Activated naive CD4-positive, alpha-beta T cell treated with anti-CD3 and anti-CD28 coated beads for 36 hours (primary cell): ENCODE data around the gene ARHGEF10L. TPM values are rescaled to one million over a fixed set of nuclear protein-coding genes. Genes with fewer than 3 reads are reported as not detected.

Source experiments
- CTCF ChIA-PET: fragments of 350-600 bp; sonication (Branson Sonifier 250); formaldehyde crosslinking; loops from one replicate; lab custom pipeline; 2021; ENCODE audit warnings: antibody characterized with exemption; lab: Charles Lee
- DNase-seq: peaks from one replicate; pipeline ENCODE4 v3.0.0-alpha.2; 2020
- H3K27ac Mint-ChIP-seq: one replicate; pipeline ENCODE4 v1.8.0; 2021; ENCODE audit warnings: mild to moderate bottlenecking, mixed read lengths
- H3K27me3 Mint-ChIP-seq: one replicate; pipeline ENCODE4 v1.8.0; 2021; ENCODE audit warnings: low read depth, mixed read lengths
- H3K36me3 Mint-ChIP-seq: one replicate; pipeline ENCODE4 v1.8.0; 2021; ENCODE audit warnings: low read depth, mixed read lengths
- H3K4me1 Mint-ChIP-seq: one replicate; pipeline ENCODE4 v1.8.0; 2021; ENCODE audit warnings: low read depth, mixed read lengths
- H3K4me3 Mint-ChIP-seq: one replicate; pipeline ENCODE4 v1.8.0; 2021; ENCODE audit warnings: mild to moderate bottlenecking, moderate library complexity, mixed read lengths
- H3K9me3 Mint-ChIP-seq: one replicate; pipeline ENCODE4 v1.8.0; 2021; ENCODE audit warnings: mixed read lengths
- intact Hi-C: fragments of 100-400 bp; cut with micrococcal nuclease; formaldehyde crosslinking; loops from one replicate; pipeline ENCODE4 v1.15.1; 2023
- total RNA-seq, 2 experiments: library from RNA; stranded (reverse); gene quantifications; one replicate each; pipeline ENCODE4 v1.2.3, GENCODE V29; 2021

Gene ARHGEF10L
- total RNA-seq, 2 experiments from 2014 or later, result not detected

- H3K4me1 Mint-ChIP-seq, result no peaks in the 10 kb centered on the region
- CTCF ChIA-PET, result interaction anchor here (0.7 kb wide), 1 partner anchor 9 kb away, joined by 3 read pairs; no protein-coding TSS in a partner anchor
- DNase-seq, result no peak
- intact Hi-C loops, result no loop called here
- peaks cover 3% of the 10 kb centered on the region for H3K27me3 Mint-ChIP-seq
- H3K9me3 Mint-ChIP-seq, result no peaks in the 10 kb centered on the region
- H3K36me3 Mint-ChIP-seq, result no peaks in the 10 kb centered on the region
- no peak overlapping the region for H3K27ac Mint-ChIP-seq
- H3K4me3 Mint-ChIP-seq, result no peak overlapping the region
Measured at GRCh38 chr1:17680308-17680707, 140.8 kb downstream of the ARHGEF10L start.

GRCh38 chr1:17682400-17682799, 142.9 kb downstream of the ARHGEF10L start:
- Mint-ChIP-seq H3K9me3 (no peaks in the 10 kb centered on the region), H3K4me3 (no peak overlapping the region), H3K4me1 (no peaks in the 10 kb centered on the region), H3K36me3 (no peaks in the 10 kb centered on the region), H3K27ac (no peak overlapping the region), H3K27me3 (peaks cover 7% of the 10 kb centered on the region)
- CTCF ChIA-PET, result no interaction called here
- DNase-seq, result no peak
- intact Hi-C loops, result no loop called here

GRCh38 chr1:17683598-17683997, 144.1 kb downstream of the ARHGEF10L start:
- no peak overlapping the region for H3K27ac Mint-ChIP-seq
- CTCF ChIA-PET, result no interaction called here

GRCh38 chr1:17684810-17685209, 145.3 kb downstream of the ARHGEF10L start:
- CTCF ChIA-PET, result no interaction called here
- intact Hi-C loops, result no loop called here
- DNase-seq, result no peak
- H3K4me3 Mint-ChIP-seq, result no peak overlapping the region
- no peaks in the 10 kb centered on the region for H3K4me1 Mint-ChIP-seq
- H3K27me3 Mint-ChIP-seq, result peaks cover 7% of the 10 kb centered on the region
- no peaks in the 10 kb centered on the region for H3K9me3 Mint-ChIP-seq
- no peaks in the 10 kb centered on the region for H3K36me3 Mint-ChIP-seq
- H3K27ac Mint-ChIP-seq, result no peak overlapping the region

More at GRCh38 chr1:17683598-17683997, 144.1 kb downstream of the ARHGEF10L start:
- Mint-ChIP-seq H3K36me3 (no peaks in the 10 kb centered on the region), H3K27me3 (peaks cover 7% of the 10 kb centered on the region), H3K9me3 (no peaks in the 10 kb centered on the region), H3K4me3 (no peak overlapping the region), H3K4me1 (no peaks in the 10 kb centered on the region)
- intact Hi-C loops, result no loop called here
- no peak for DNase-seq

- no peaks in the 10 kb centered on the region for H3K9me3 Mint-ChIP-seq
- intact Hi-C loops, result no loop called here
- no peak overlapping the region for H3K27ac Mint-ChIP-seq
- no peaks in the 10 kb centered on the region for H3K36me3 Mint-ChIP-seq
- CTCF ChIA-PET, result no interaction called here
- DNase-seq, result no peak
- no peaks in the 10 kb centered on the region for H3K4me1 Mint-ChIP-seq
- H3K4me3 Mint-ChIP-seq, result no peak overlapping the region
- peaks cover 7% of the 10 kb centered on the region for H3K27me3 Mint-ChIP-seq
Measured at GRCh38 chr1:17686258-17686657, 146.8 kb downstream of the ARHGEF10L start.

GRCh38 chr1:17687145-17687544, 147.6 kb downstream of the ARHGEF10L start:
- no peaks in the 10 kb centered on the region for H3K36me3 Mint-ChIP-seq
- intact Hi-C loops, result no loop called here
- CTCF ChIA-PET, result no interaction called here
- no peaks in the 10 kb centered on the region for H3K9me3 Mint-ChIP-seq
- H3K4me1 Mint-ChIP-seq, result no peaks in the 10 kb centered on the region
- no peak overlapping the region for H3K27ac Mint-ChIP-seq
- H3K4me3 Mint-ChIP-seq, result no peak overlapping the region
- H3K27me3 Mint-ChIP-seq, result peaks cover 6% of the 10 kb centered on the region
- no peak for DNase-seq

GRCh38 chr1:17688217-17688810, 148.8 kb downstream of the ARHGEF10L start:
- H3K36me3 Mint-ChIP-seq, result no peaks in the 10 kb centered on the region
- peaks cover 4% of the 10 kb centered on the region for H3K27me3 Mint-ChIP-seq
- no peaks in the 10 kb centered on the region for H3K4me1 Mint-ChIP-seq
- H3K4me3 Mint-ChIP-seq, result no peak overlapping the region
- DNase-seq, result no peak
- H3K27ac Mint-ChIP-seq, result no peak overlapping the region
- no peaks in the 10 kb centered on the region for H3K9me3 Mint-ChIP-seq
- intact Hi-C loops, result no loop called here
- CTCF ChIA-PET, result no interaction called here

GRCh38 chr1:17689011-17689410, 149.5 kb downstream of the ARHGEF10L start:
- Mint-ChIP-seq H3K4me3 (no peak overlapping the region), H3K27me3 (peaks cover 4% of the 10 kb centered on the region), H3K36me3 (no peaks in the 10 kb centered on the region), H3K4me1 (no peaks in the 10 kb centered on the region), H3K27ac (no peak overlapping the region), H3K9me3 (no peaks in the 10 kb centered on the region)
- CTCF ChIA-PET, result interaction anchor here (0.7 kb wide), 1 partner anchor 8 kb away, joined by 3 read pairs; no protein-coding TSS in a partner anchor
- intact Hi-C loops, result no loop called here
- DNase-seq, result no peak

GRCh38 chr1:17690906-17691634, 151.6 kb downstream of the ARHGEF10L start:
- Mint-ChIP-seq H3K4me3 (no peak overlapping the region), H3K9me3 (no peaks in the 10 kb centered on the region), H3K4me1 (no peaks in the 10 kb centered on the region), H3K36me3 (no peaks in the 10 kb centered on the region), H3K27ac (no peak overlapping the region), H3K27me3 (no peaks in the 10 kb centered on the region)
- intact Hi-C loops, result no loop called here
- CTCF ChIA-PET, result no interaction called here
- no peak for DNase-seq

- Mint-ChIP-seq H3K4me3 (no peak overlapping the region), H3K9me3 (no peaks in the 10 kb centered on the region), H3K4me1 (no peaks in the 10 kb centered on the region), H3K27me3 (no peaks in the 10 kb centered on the region), H3K36me3 (no peaks in the 10 kb centered on the region), H3K27ac (no peak overlapping the region)
- CTCF ChIA-PET, result no interaction called here
- no peak for DNase-seq
- intact Hi-C loops, result no loop called here
Measured at GRCh38 chr1:17692645-17693044, 153.1 kb downstream of the ARHGEF10L start.

- intact Hi-C loops, result no loop called here
- Mint-ChIP-seq H3K4me1 (no peaks in the 10 kb centered on the region), H3K4me3 (no peak overlapping the region), H3K36me3 (no peaks in the 10 kb centered on the region), H3K27me3 (no peaks in the 10 kb centered on the region), H3K27ac (no peak overlapping the region), H3K9me3 (no peaks in the 10 kb centered on the region)
- no peak for DNase-seq
- CTCF ChIA-PET, result interaction anchor here (0.6 kb wide), 1 partner anchor 89 kb away, joined by 3 read pairs; no protein-coding TSS in a partner anchor
Measured at GRCh38 chr1:17696417-17697301, 157.2 kb downstream of the ARHGEF10L start.

- no peaks in the 10 kb centered on the region for H3K27me3 Mint-ChIP-seq
- H3K36me3 Mint-ChIP-seq, result no peaks in the 10 kb centered on the region
- intact Hi-C loops, result no loop called here
- no peaks in the 10 kb centered on the region for H3K9me3 Mint-ChIP-seq
- no peak overlapping the region for H3K27ac Mint-ChIP-seq
- no peaks in the 10 kb centered on the region for H3K4me1 Mint-ChIP-seq
- no peak for DNase-seq
- CTCF ChIA-PET, result interaction anchor here (0.7 kb wide), 1 partner anchor 37 kb away, joined by 3 read pairs; no protein-coding TSS in a partner anchor
- H3K4me3 Mint-ChIP-seq, result no peak overlapping the region
Measured at GRCh38 chr1:17697458-17697857, 158.0 kb downstream of the ARHGEF10L start.
